ENCODE results near the gene TMPRSS11A.

Gene TMPRSS11A

GRCh38 chr4:67963356-67963755, at the start of gene TMPRSS11A:
TMPRSS11A (minus strand) TSS chr4:67963493; CDS start chr4:67963393, 100 bp downstream.
- DNase-seq: no peak

- DNase-seq: no peak
Measured at GRCh38 chr4:68011684-68012083, 48.4 kb upstream of the TMPRSS11A start.

GRCh38 chr4:68002906-68003305, 39.6 kb upstream of the TMPRSS11A start:
- DNase-seq: no peak

- DNase-seq: no peak
Measured at GRCh38 chr4:67996127-67996526, 32.8 kb upstream of the TMPRSS11A start.

GRCh38 chr4:67988991-67989390, 25.7 kb upstream of the TMPRSS11A start:
- no peak for DNase-seq

GRCh38 chr4:67983333-67983732, 20.0 kb upstream of the TMPRSS11A start:
- no peak for DNase-seq

GRCh38 chr4:67980512-67980911, 17.2 kb upstream of the TMPRSS11A start:
- no peak for DNase-seq

- DNase-seq: no peak
Measured at GRCh38 chr4:67973608-67974007, 10.3 kb upstream of the TMPRSS11A start.

- DNase-seq: no peak
Measured at GRCh38 chr4:67954890-67955289, 8.4 kb downstream of the TMPRSS11A start.

GRCh38 chr4:67941074-67941473, 22.2 kb downstream of the TMPRSS11A start:
- DNase-seq: no peak

- no peak for DNase-seq
Measured at GRCh38 chr4:67940506-67940905, 22.8 kb downstream of the TMPRSS11A start.

- DNase-seq: no peak
Measured at GRCh38 chr4:67939195-67939594, 24.1 kb downstream of the TMPRSS11A start.

GRCh38 chr4:67935888-67936287, 27.4 kb downstream of the TMPRSS11A start:
- DNase-seq: no peak

- no peak for DNase-seq
Measured at GRCh38 chr4:67934628-67935027, 28.7 kb downstream of the TMPRSS11A start.

- no peak for DNase-seq
Measured at GRCh38 chr4:67933755-67934154, 29.5 kb downstream of the TMPRSS11A start.

- no peak for DNase-seq
Measured at GRCh38 chr4:67933038-67933437, 30.3 kb downstream of the TMPRSS11A start.

GRCh38 chr4:67931256-67931655, 32.0 kb downstream of the TMPRSS11A start:
- DNase-seq: no peak

GRCh38 chr4:67929426-67929825, 33.9 kb downstream of the TMPRSS11A start:
- DNase-seq: no peak

GRCh38 chr4:67928546-67928945, 34.7 kb downstream of the TMPRSS11A start:
- DNase-seq: no peak

- DNase-seq: no peak
Measured at GRCh38 chr4:67927251-67927650, 36.0 kb downstream of the TMPRSS11A start.

GRCh38 chr4:67926485-67926884, 36.8 kb downstream of the TMPRSS11A start:
- DNase-seq: no peak

- no peak for DNase-seq
Measured at GRCh38 chr4:67922697-67923096, 40.6 kb downstream of the TMPRSS11A start.

- no peak for DNase-seq
Measured at GRCh38 chr4:67918428-67918827, 44.9 kb downstream of the TMPRSS11A start.

GRCh38 chr4:67915400-67915966, 47.8 kb downstream of the TMPRSS11A start:
- DNase-seq: no peak

- no peak for DNase-seq
Measured at GRCh38 chr4:67912080-67912479, 51.2 kb downstream of the TMPRSS11A start.

GRCh38 chr4:67911638-67912037, 51.7 kb downstream of the TMPRSS11A start:
- no peak for DNase-seq

Data from NCI-H2171 (cell line).